ENCODE data around the gene KCTD1.
"Not testable (repeated sequence)": the region's sequence is repeated elsewhere in the genome, so short reads cannot be mapped to it uniquely, and the experiment has no call there.

Gene KCTD1

GRCh38 chr18:26454616-26455015 lies 93.7 kb downstream of the KCTD1 start:
- no peak for DNase-seq
- Mint-ChIP-seq H3K4me1 (ENCODE audit: low read depth) (peaks cover 9% of the 10 kb centered on the region), H3K36me3 (ENCODE audit: low read depth) (peaks cover 3% of the 10 kb centered on the region), H3K27me3 (peaks cover 5% of the 10 kb centered on the region), H3K4me3 (no peak overlapping the region), H3K27ac (no peak overlapping the region), H3K9me3 (no peaks in the 10 kb centered on the region)

GRCh38 chr18:26454192-26454591 lies 94.2 kb downstream of the KCTD1 start:
- Mint-ChIP-seq H3K4me3 (no peak overlapping the region), H3K27ac (no peak overlapping the region), H3K4me1 (ENCODE audit: low read depth) (peaks cover 9% of the 10 kb centered on the region), H3K9me3 (no peaks in the 10 kb centered on the region), H3K27me3 (peaks cover 7% of the 10 kb centered on the region), H3K36me3 (ENCODE audit: low read depth) (peaks cover 3% of the 10 kb centered on the region)
- DNase-seq, result no peak

- Mint-ChIP-seq H3K4me3 (no peak overlapping the region), H3K27ac (no peak overlapping the region), H3K36me3 (ENCODE audit: low read depth) (peaks cover 3% of the 10 kb centered on the region), H3K9me3 (no peaks in the 10 kb centered on the region), H3K4me1 (ENCODE audit: low read depth) (peaks cover 3% of the 10 kb centered on the region), H3K27me3 (peaks cover 9% of the 10 kb centered on the region)
- DNase-seq, result no peak
Observed at GRCh38 chr18:26453386-26453901, 94.9 kb downstream of the KCTD1 start.

- no peak for DNase-seq
- H3K36me3 Mint-ChIP-seq (ENCODE audit: low read depth), result peaks cover 3% of the 10 kb centered on the region
- no peak overlapping the region for H3K27ac Mint-ChIP-seq
- peaks cover 19% of the 10 kb centered on the region for H3K27me3 Mint-ChIP-seq
- H3K9me3 Mint-ChIP-seq, result no peaks in the 10 kb centered on the region
- H3K4me1 Mint-ChIP-seq (ENCODE audit: low read depth), result no peaks in the 10 kb centered on the region
- no peak overlapping the region for H3K4me3 Mint-ChIP-seq
Observed at GRCh38 chr18:26450989-26451682, 97.2 kb downstream of the KCTD1 start.

- DNase-seq, result no peak
- Mint-ChIP-seq H3K4me3 (no peak overlapping the region), H3K36me3 (ENCODE audit: low read depth) (no peaks in the 10 kb centered on the region), H3K4me1 (ENCODE audit: low read depth) (no peaks in the 10 kb centered on the region), H3K9me3 (no peaks in the 10 kb centered on the region), H3K27ac (no peak overlapping the region), H3K27me3 (peaks cover 25% of the 10 kb centered on the region)
Observed at GRCh38 chr18:26448714-26449159, 99.6 kb downstream of the KCTD1 start.

GRCh38 chr18:26443853-26444252 lies 104.5 kb downstream of the KCTD1 start:
- Mint-ChIP-seq H3K27ac (no peak overlapping the region), H3K4me1 (ENCODE audit: low read depth) (no peaks in the 10 kb centered on the region), H3K27me3 (peaks cover 16% of the 10 kb centered on the region), H3K4me3 (no peak overlapping the region), H3K36me3 (ENCODE audit: low read depth) (no peaks in the 10 kb centered on the region), H3K9me3 (no peaks in the 10 kb centered on the region)
- DNase-seq, result no peak

- Mint-ChIP-seq H3K27me3 (peaks cover 14% of the 10 kb centered on the region), H3K36me3 (ENCODE audit: low read depth) (no peaks in the 10 kb centered on the region), H3K4me3 (no peak overlapping the region), H3K27ac (no peak overlapping the region), H3K4me1 (ENCODE audit: low read depth) (no peaks in the 10 kb centered on the region), H3K9me3 (no peaks in the 10 kb centered on the region)
- no peak for DNase-seq
Observed at GRCh38 chr18:26442126-26442525, 106.2 kb downstream of the KCTD1 start.

- no peak overlapping the region for H3K27ac Mint-ChIP-seq
- H3K4me3 Mint-ChIP-seq, result no peak overlapping the region
- H3K36me3 Mint-ChIP-seq (ENCODE audit: low read depth), result no peaks in the 10 kb centered on the region
- peaks cover 11% of the 10 kb centered on the region for H3K27me3 Mint-ChIP-seq
- H3K9me3 Mint-ChIP-seq, result no peaks in the 10 kb centered on the region
- DNase-seq, result no peak
- H3K4me1 Mint-ChIP-seq (ENCODE audit: low read depth), result no peaks in the 10 kb centered on the region
Observed at GRCh38 chr18:26440644-26441043, 107.7 kb downstream of the KCTD1 start.

GRCh38 chr18:26439537-26439936 lies 108.8 kb downstream of the KCTD1 start:
- H3K9me3 Mint-ChIP-seq, result no peaks in the 10 kb centered on the region
- no peaks in the 10 kb centered on the region for H3K36me3 Mint-ChIP-seq (ENCODE audit: low read depth)
- no peaks in the 10 kb centered on the region for H3K4me1 Mint-ChIP-seq (ENCODE audit: low read depth)
- peaks cover 8% of the 10 kb centered on the region for H3K27me3 Mint-ChIP-seq
- no peak overlapping the region for H3K4me3 Mint-ChIP-seq
- DNase-seq, result no peak
- no peak overlapping the region for H3K27ac Mint-ChIP-seq

GRCh38 chr18:26438980-26439379 lies 109.4 kb downstream of the KCTD1 start:
- no peaks in the 10 kb centered on the region for H3K9me3 Mint-ChIP-seq
- no peaks in the 10 kb centered on the region for H3K4me1 Mint-ChIP-seq (ENCODE audit: low read depth)
- H3K27ac Mint-ChIP-seq, result no peak overlapping the region
- H3K27me3 Mint-ChIP-seq, result peaks cover 7% of the 10 kb centered on the region
- no peak for DNase-seq
- no peak overlapping the region for H3K4me3 Mint-ChIP-seq
- no peaks in the 10 kb centered on the region for H3K36me3 Mint-ChIP-seq (ENCODE audit: low read depth)

- H3K27me3 Mint-ChIP-seq; DNase-seq; H3K36me3 Mint-ChIP-seq (ENCODE audit: low read depth); H3K4me1 Mint-ChIP-seq (ENCODE audit: low read depth); H3K9me3 Mint-ChIP-seq; H3K4me3 Mint-ChIP-seq; H3K27ac Mint-ChIP-seq: not testable (repeated sequence)
Observed at GRCh38 chr18:26437634-26438033, 110.7 kb downstream of the KCTD1 start.

GRCh38 chr18:26436176-26437051 lies 111.9 kb downstream of the KCTD1 start:
- Mint-ChIP-seq H3K9me3 (no peaks in the 10 kb centered on the region), H3K27ac (no peak overlapping the region), H3K27me3 (peaks cover 5% of the 10 kb centered on the region)

GRCh38 chr18:26435415-26436095 lies 112.8 kb downstream of the KCTD1 start:
- DNase-seq, result no peak
- peaks cover 5% of the 10 kb centered on the region for H3K27me3 Mint-ChIP-seq
- H3K36me3 Mint-ChIP-seq (ENCODE audit: low read depth), result no peaks in the 10 kb centered on the region
- no peaks in the 10 kb centered on the region for H3K9me3 Mint-ChIP-seq
- H3K4me3 Mint-ChIP-seq, result no peak overlapping the region
- H3K27ac Mint-ChIP-seq, result no peak overlapping the region
- H3K4me1 Mint-ChIP-seq (ENCODE audit: low read depth), result no peaks in the 10 kb centered on the region

More at GRCh38 chr18:26436176-26437051, 111.9 kb downstream of the KCTD1 start:
- Mint-ChIP-seq H3K36me3 (ENCODE audit: low read depth) (no peaks in the 10 kb centered on the region), H3K4me3 (no peak overlapping the region), H3K4me1 (ENCODE audit: low read depth) (no peaks in the 10 kb centered on the region)
- no peak for DNase-seq

GRCh38 chr18:26434887-26435286 lies 113.5 kb downstream of the KCTD1 start:
- H3K36me3 Mint-ChIP-seq (ENCODE audit: low read depth), result no peaks in the 10 kb centered on the region
- no peak overlapping the region for H3K27ac Mint-ChIP-seq
- DNase-seq, result no peak
- no peaks in the 10 kb centered on the region for H3K9me3 Mint-ChIP-seq
- no peaks in the 10 kb centered on the region for H3K4me1 Mint-ChIP-seq (ENCODE audit: low read depth)
- no peak overlapping the region for H3K4me3 Mint-ChIP-seq
- peaks cover 5% of the 10 kb centered on the region for H3K27me3 Mint-ChIP-seq
